HT-29 (cell line): Measurements from ENCODE around the gene BCAS3. TPM values are rescaled to one million over a fixed set of nuclear protein-coding genes. Genes with fewer than 3 reads are reported as not detected.

Experiments used
- DNase-seq: peaks from one replicate; pipeline ENCODE4 v3.0.0-alpha.2; 2015; ENCODE audit warnings: low spot score
- total RNA-seq: library from RNA; depleted of rRNA; stranded (reverse); fragments of >200 nt; shearing (Covaris generic); gene quantifications from 2 replicates; pipeline ENCODE4 v1.2.3, GENCODE V29; 2014

The BCAS3 gene
- total RNA-seq, 1 experiment from 2014 or later = 10.2 TPM

GRCh38 chr17:61249649-61250299, 572.1 kb downstream of the BCAS3 start:
- DNase-seq = no peak

- DNase-seq = peak; percentile 57
These were observed 572.8 kb downstream of the BCAS3 start for GRCh38 chr17:61250335-61250890.

GRCh38 chr17:61251939-61252865, 574.6 kb downstream of the BCAS3 start:
- no peak for DNase-seq

GRCh38 chr17:61253362-61253761, 575.7 kb downstream of the BCAS3 start:
- no peak for DNase-seq

- no peak for DNase-seq
These were observed 576.4 kb downstream of the BCAS3 start for GRCh38 chr17:61253937-61254574.

- DNase-seq = no peak
These were observed 577.3 kb downstream of the BCAS3 start for GRCh38 chr17:61254904-61255303.

- DNase-seq = no peak
These were observed 578.0 kb downstream of the BCAS3 start for GRCh38 chr17:61255647-61256046.

GRCh38 chr17:61259360-61259759, 581.7 kb downstream of the BCAS3 start:
- no peak for DNase-seq

GRCh38 chr17:61260071-61260797, 582.6 kb downstream of the BCAS3 start:
- no peak for DNase-seq

GRCh38 chr17:61261001-61261637, 583.5 kb downstream of the BCAS3 start:
- no peak for DNase-seq

- no peak for DNase-seq
These were observed 587.7 kb downstream of the BCAS3 start for GRCh38 chr17:61265397-61265796.

- no peak for DNase-seq
These were observed 590.2 kb downstream of the BCAS3 start for GRCh38 chr17:61267847-61268246.

GRCh38 chr17:61275395-61275794, 597.7 kb downstream of the BCAS3 start:
- DNase-seq = no peak

GRCh38 chr17:61276806-61277205, 599.2 kb downstream of the BCAS3 start:
- no peak for DNase-seq

GRCh38 chr17:61279476-61280145, 602.0 kb downstream of the BCAS3 start:
- no peak for DNase-seq

GRCh38 chr17:61280338-61280737, 602.7 kb downstream of the BCAS3 start:
- DNase-seq = no peak

GRCh38 chr17:61280851-61281250, 603.2 kb downstream of the BCAS3 start:
- DNase-seq = no peak

- DNase-seq = no peak
These were observed 604.7 kb downstream of the BCAS3 start for GRCh38 chr17:61282377-61282776.

- DNase-seq = no peak
These were observed 605.4 kb downstream of the BCAS3 start for GRCh38 chr17:61283043-61283442.

- DNase-seq = no peak
These were observed 606.5 kb downstream of the BCAS3 start for GRCh38 chr17:61284174-61284573.
